ENCODE data around the gene MAGI2.

Gene MAGI2

GRCh38 chr7:79287981-79288380 is 165.5 kb downstream of the MAGI2 start:
- no peaks in the 10 kb centered on the region for H3K36me3 ChIP-seq (ENCODE audit: insufficient read depth, low read length)
- no peaks in the 10 kb centered on the region for H3K27me3 ChIP-seq (ENCODE audit: insufficient read depth, low read length)
- no peak overlapping the region for H3K4me3 ChIP-seq (ENCODE audit: low read length)
- no peak overlapping the region for H2AFZ ChIP-seq (ENCODE audit: low read depth, low read length)
- peaks cover 10% of the 10 kb centered on the region for H3K4me1 ChIP-seq (ENCODE audit: insufficient read depth, low read length)
- H3K9me3 ChIP-seq (ENCODE audit: low read length): no peaks in the 10 kb centered on the region

- no peak overlapping the region for H2AFZ ChIP-seq (ENCODE audit: low read depth, low read length)
Observed at GRCh38 chr7:79286181-79286580, 167.3 kb downstream of the MAGI2 start.

GRCh38 chr7:79285756-79286155 is 167.7 kb downstream of the MAGI2 start:
- Histone ChIP-seq H3K36me3 (ENCODE audit: insufficient read depth, low read length) (no peaks in the 10 kb centered on the region), H3K9me3 (ENCODE audit: low read length) (no peaks in the 10 kb centered on the region), H3K4me3 (ENCODE audit: low read length) (no peak overlapping the region), H2AFZ (ENCODE audit: low read depth, low read length) (no peak overlapping the region), H3K4me1 (ENCODE audit: insufficient read depth, low read length) (peaks cover 13% of the 10 kb centered on the region), H3K27me3 (ENCODE audit: insufficient read depth, low read length) (no peaks in the 10 kb centered on the region)

More at GRCh38 chr7:79286181-79286580, 167.3 kb downstream of the MAGI2 start:
- Histone ChIP-seq H3K36me3 (ENCODE audit: insufficient read depth, low read length) (no peaks in the 10 kb centered on the region), H3K4me1 (ENCODE audit: insufficient read depth, low read length) (peaks cover 13% of the 10 kb centered on the region), H3K27me3 (ENCODE audit: insufficient read depth, low read length) (no peaks in the 10 kb centered on the region), H3K4me3 (ENCODE audit: low read length) (no peak overlapping the region), H3K9me3 (ENCODE audit: low read length) (no peaks in the 10 kb centered on the region)

GRCh38 chr7:79284211-79284610 is 169.3 kb downstream of the MAGI2 start:
- Histone ChIP-seq H3K27me3 (ENCODE audit: insufficient read depth, low read length) (no peaks in the 10 kb centered on the region), H3K36me3 (ENCODE audit: insufficient read depth, low read length) (no peaks in the 10 kb centered on the region), H2AFZ (ENCODE audit: low read depth, low read length) (no peak overlapping the region), H3K9me3 (ENCODE audit: low read length) (no peaks in the 10 kb centered on the region), H3K4me3 (ENCODE audit: low read length) (no peak overlapping the region), H3K4me1 (ENCODE audit: insufficient read depth, low read length) (peaks cover 11% of the 10 kb centered on the region)

GRCh38 chr7:79282882-79283602 is 170.4 kb downstream of the MAGI2 start:
- Histone ChIP-seq H3K4me1 (ENCODE audit: insufficient read depth, low read length) (peaks cover 2% of the 10 kb centered on the region), H2AFZ (ENCODE audit: low read depth, low read length) (peak overlapping the region; percentile 32), H3K4me3 (ENCODE audit: low read length) (no peak overlapping the region), H3K9me3 (ENCODE audit: low read length) (no peaks in the 10 kb centered on the region), H3K27me3 (ENCODE audit: insufficient read depth, low read length) (no peaks in the 10 kb centered on the region), H3K36me3 (ENCODE audit: insufficient read depth, low read length) (no peaks in the 10 kb centered on the region)

GRCh38 chr7:79282070-79282694 is 171.3 kb downstream of the MAGI2 start:
- no peak overlapping the region for H3K4me3 ChIP-seq (ENCODE audit: low read length)

GRCh38 chr7:79281426-79281825 is 172.0 kb downstream of the MAGI2 start:
- H3K9me3 ChIP-seq (ENCODE audit: low read length): no peaks in the 10 kb centered on the region
- no peak overlapping the region for H2AFZ ChIP-seq (ENCODE audit: low read depth, low read length)
- H3K27me3 ChIP-seq (ENCODE audit: insufficient read depth, low read length): no peaks in the 10 kb centered on the region
- no peak overlapping the region for H3K4me3 ChIP-seq (ENCODE audit: low read length)
- H3K36me3 ChIP-seq (ENCODE audit: insufficient read depth, low read length): no peaks in the 10 kb centered on the region
- H3K4me1 ChIP-seq (ENCODE audit: insufficient read depth, low read length): peaks cover 2% of the 10 kb centered on the region

More at GRCh38 chr7:79282070-79282694, 171.3 kb downstream of the MAGI2 start:
- Histone ChIP-seq H3K9me3 (ENCODE audit: low read length) (no peaks in the 10 kb centered on the region), H3K36me3 (ENCODE audit: insufficient read depth, low read length) (no peaks in the 10 kb centered on the region), H3K4me1 (ENCODE audit: insufficient read depth, low read length) (peaks cover 2% of the 10 kb centered on the region), H2AFZ (ENCODE audit: low read depth, low read length) (peak overlapping the region; percentile 32), H3K27me3 (ENCODE audit: insufficient read depth, low read length) (no peaks in the 10 kb centered on the region)

- H2AFZ ChIP-seq (ENCODE audit: low read depth, low read length): no peak overlapping the region
- no peaks in the 10 kb centered on the region for H3K27me3 ChIP-seq (ENCODE audit: insufficient read depth, low read length)
- H3K4me1 ChIP-seq (ENCODE audit: insufficient read depth, low read length): no peaks in the 10 kb centered on the region
- H3K9me3 ChIP-seq (ENCODE audit: low read length): peaks cover 2% of the 10 kb centered on the region
- H3K36me3 ChIP-seq (ENCODE audit: insufficient read depth, low read length): no peaks in the 10 kb centered on the region
- H3K4me3 ChIP-seq (ENCODE audit: low read length): no peak overlapping the region
Observed at GRCh38 chr7:79272938-79273337, 180.5 kb downstream of the MAGI2 start.

- H3K9me3 ChIP-seq (ENCODE audit: low read length): peaks cover 2% of the 10 kb centered on the region
- H3K4me1 ChIP-seq (ENCODE audit: insufficient read depth, low read length): no peaks in the 10 kb centered on the region
- H2AFZ ChIP-seq (ENCODE audit: low read depth, low read length): no peak overlapping the region
- no peaks in the 10 kb centered on the region for H3K27me3 ChIP-seq (ENCODE audit: insufficient read depth, low read length)
- H3K4me3 ChIP-seq (ENCODE audit: low read length): no peak overlapping the region
- no peaks in the 10 kb centered on the region for H3K36me3 ChIP-seq (ENCODE audit: insufficient read depth, low read length)
Observed at GRCh38 chr7:79272066-79272669, 181.3 kb downstream of the MAGI2 start.

GRCh38 chr7:79268730-79269129 is 184.7 kb downstream of the MAGI2 start:
- no peaks in the 10 kb centered on the region for H3K36me3 ChIP-seq (ENCODE audit: insufficient read depth, low read length)
- H3K9me3 ChIP-seq (ENCODE audit: low read length): no peaks in the 10 kb centered on the region
- H3K4me1 ChIP-seq (ENCODE audit: insufficient read depth, low read length): no peaks in the 10 kb centered on the region
- no peak overlapping the region for H3K4me3 ChIP-seq (ENCODE audit: low read length)
- H3K27me3 ChIP-seq (ENCODE audit: insufficient read depth, low read length): no peaks in the 10 kb centered on the region
- H2AFZ ChIP-seq (ENCODE audit: low read depth, low read length): no peak overlapping the region

- no peaks in the 10 kb centered on the region for H3K9me3 ChIP-seq (ENCODE audit: low read length)
- no peaks in the 10 kb centered on the region for H3K4me1 ChIP-seq (ENCODE audit: insufficient read depth, low read length)
- H2AFZ ChIP-seq (ENCODE audit: low read depth, low read length): no peak overlapping the region
- H3K36me3 ChIP-seq (ENCODE audit: insufficient read depth, low read length): no peaks in the 10 kb centered on the region
- no peaks in the 10 kb centered on the region for H3K27me3 ChIP-seq (ENCODE audit: insufficient read depth, low read length)
- no peak overlapping the region for H3K4me3 ChIP-seq (ENCODE audit: low read length)
Observed at GRCh38 chr7:79258826-79259225, 194.6 kb downstream of the MAGI2 start.

GRCh38 chr7:79257959-79258358 is 195.5 kb downstream of the MAGI2 start:
- Histone ChIP-seq H2AFZ (ENCODE audit: low read depth, low read length) (no peak overlapping the region), H3K9me3 (ENCODE audit: low read length) (no peaks in the 10 kb centered on the region), H3K36me3 (ENCODE audit: insufficient read depth, low read length) (no peaks in the 10 kb centered on the region), H3K4me3 (ENCODE audit: low read length) (no peak overlapping the region), H3K4me1 (ENCODE audit: insufficient read depth, low read length) (no peaks in the 10 kb centered on the region), H3K27me3 (ENCODE audit: insufficient read depth, low read length) (no peaks in the 10 kb centered on the region)

GRCh38 chr7:79245623-79246249 is 207.7 kb downstream of the MAGI2 start:
- Histone ChIP-seq H3K9me3 (ENCODE audit: low read length) (no peaks in the 10 kb centered on the region), H3K27me3 (ENCODE audit: insufficient read depth, low read length) (no peaks in the 10 kb centered on the region), H3K4me1 (ENCODE audit: insufficient read depth, low read length) (no peaks in the 10 kb centered on the region), H2AFZ (ENCODE audit: low read depth, low read length) (no peak overlapping the region), H3K36me3 (ENCODE audit: insufficient read depth, low read length) (no peaks in the 10 kb centered on the region), H3K4me3 (ENCODE audit: low read length) (no peak overlapping the region)
